Measurements from ENCODE around the gene SYCE1L. TPM values are rescaled to one million over a fixed set of nuclear protein-coding genes. Genes with fewer than 3 reads are reported as not detected.
"Not testable (repeated sequence)": the region's sequence is repeated elsewhere in the genome, so short reads cannot be mapped to it uniquely, and the experiment has no call there.

The SYCE1L gene
- total RNA-seq, result 13.2 TPM
- 1 to 10 TPM; 4.0 to 9.1 (median 6.7) TPM for polyA plus RNA-seq (ENCODE audit: insufficient read depth in 1 of 8, insufficient read length in 8 of 8, low replicate concordance in 1 of 8)
- long read RNA-seq, donor 1, result 0 reads
- long read RNA-seq, donor 2, partial matches to known transcripts, result 0 of 1 reads
- long read RNA-seq, donor 2, other reads (novel, unspliced or antisense), result 0 of 1 reads
- long read RNA-seq, donor 3, result 0 reads
- long read RNA-seq, donor 4, partial matches to known transcripts, result 5 of 6 reads
- long read RNA-seq, donor 4, other reads (novel, unspliced or antisense), result 0 of 6 reads
- long read RNA-seq, donor 5, partial matches to known transcripts, result 24 of 27 reads
- long read RNA-seq, donor 5, other reads (novel, unspliced or antisense), result 0 of 27 reads
- long read RNA-seq, donor 6, partial matches to known transcripts, result 16 of 16 reads
- long read RNA-seq, donor 6, other reads (novel, unspliced or antisense), result 0 of 16 reads
- long read RNA-seq, donor 7, partial matches to known transcripts, result 7 of 8 reads
- long read RNA-seq, donor 7, other reads (novel, unspliced or antisense), result 0 of 8 reads
- long read RNA-seq, donor 8, partial matches to known transcripts, result 11 of 12 reads
- long read RNA-seq, donor 8, other reads (novel, unspliced or antisense), result 0 of 12 reads
- long read RNA-seq, donor 9, partial matches to known transcripts, result 5 of 7 reads
- long read RNA-seq, donor 9, other reads (novel, unspliced or antisense), result 0 of 7 reads
- long read RNA-seq, donor 10, partial matches to known transcripts, result 18 of 21 reads
- long read RNA-seq, donor 10, other reads (novel, unspliced or antisense), result 0 of 21 reads
- long read RNA-seq, donor 11, partial matches to known transcripts, result 0 of 1 reads
- long read RNA-seq, donor 11, other reads (novel, unspliced or antisense), result 0 of 1 reads

GRCh38 chr16:77199211-77199610 is at the start of gene SYCE1L:
SYCE1L (plus strand) TSS chr16:77199408; CDS start chr16:77199452, 44 bp downstream.
- Histone ChIP-seq H3K27me3 (ENCODE audit: control insufficient read depth, insufficient read depth, low read length) (no peaks in the 10 kb centered on the region), H3K27ac (ENCODE audit: low read length) (no peak within 1 kb of the TSS), H3K4me3 (ENCODE audit: low read length) (no peak within 1 kb of the TSS), H3K9me3 (replicated peaks; ENCODE audit: control insufficient read depth, low read depth, low read length) (no peaks in the 10 kb centered on the region), H3K4me1 (ENCODE audit: control insufficient read depth, insufficient read depth, low read length) (no peaks in the 10 kb centered on the region), H3K36me3 (ENCODE audit: control insufficient read depth, insufficient read depth, low read length) (peaks cover 39% of the 10 kb centered on the region)
- no peak for DNase-seq
- WGBS (ENCODE audit: insufficient coverage), result 99% methylated on average over 9 of the region's 18 CpGs

GRCh38 chr16:77157346-77158058 is 41.7 kb upstream of the SYCE1L start:
- peak overlapping the region; percentile 49 for H3K27ac ChIP-seq (ENCODE audit: low read length)

GRCh38 chr16:77158293-77158692 is 40.9 kb upstream of the SYCE1L start:
- Histone ChIP-seq H3K4me1 (ENCODE audit: control insufficient read depth, insufficient read depth, low read length) (no peaks in the 10 kb centered on the region), H3K4me3 (ENCODE audit: low read length) (no peak overlapping the region), H3K9me3 (replicated peaks; ENCODE audit: control insufficient read depth, low read depth, low read length) (no peaks in the 10 kb centered on the region), H3K27ac (ENCODE audit: low read length) (peak overlapping the region; percentile 45), H3K27me3 (ENCODE audit: control insufficient read depth, insufficient read depth, low read length) (no peaks in the 10 kb centered on the region), H3K36me3 (ENCODE audit: control insufficient read depth, insufficient read depth, low read length) (no peaks in the 10 kb centered on the region)
- 62% methylated on average over 5 of the region's 6 CpGs for WGBS (ENCODE audit: insufficient coverage)
- peak; percentile 43 for DNase-seq

More at GRCh38 chr16:77157346-77158058, 41.7 kb upstream of the SYCE1L start:
- Histone ChIP-seq H3K36me3 (ENCODE audit: control insufficient read depth, insufficient read depth, low read length) (no peaks in the 10 kb centered on the region), H3K9me3 (replicated peaks; ENCODE audit: control insufficient read depth, low read depth, low read length) (no peaks in the 10 kb centered on the region), H3K27me3 (ENCODE audit: control insufficient read depth, insufficient read depth, low read length) (no peaks in the 10 kb centered on the region), H3K4me1 (ENCODE audit: control insufficient read depth, insufficient read depth, low read length) (no peaks in the 10 kb centered on the region), H3K4me3 (ENCODE audit: low read length) (no peak overlapping the region)
- DNase-seq, result peak; percentile 94
- 20% methylated on average over 1 of the region's 3 CpGs for WGBS (ENCODE audit: insufficient coverage)

GRCh38 chr16:77165006-77165405 is 34.2 kb upstream of the SYCE1L start:
- H3K4me3 ChIP-seq (ENCODE audit: low read length), result no peak overlapping the region
- no peaks in the 10 kb centered on the region for H3K27me3 ChIP-seq (ENCODE audit: control insufficient read depth, insufficient read depth, low read length)
- no peaks in the 10 kb centered on the region for H3K9me3 ChIP-seq (replicated peaks; ENCODE audit: control insufficient read depth, low read depth, low read length)
- peak overlapping the region; percentile 55 for H3K27ac ChIP-seq (ENCODE audit: low read length)
- DNase-seq, result peak; percentile 86
- H3K4me1 ChIP-seq (ENCODE audit: control insufficient read depth, insufficient read depth, low read length), result no peaks in the 10 kb centered on the region
- no CpG with 5 or more reads among the region's 2 CpGs for WGBS (ENCODE audit: insufficient coverage)
- H3K36me3 ChIP-seq (ENCODE audit: control insufficient read depth, insufficient read depth, low read length), result no peaks in the 10 kb centered on the region

GRCh38 chr16:77165536-77166236 is 33.5 kb upstream of the SYCE1L start:
- peak; percentile 96 for DNase-seq
- H3K36me3 ChIP-seq (ENCODE audit: control insufficient read depth, insufficient read depth, low read length), result not testable (repeated sequence)
- peak overlapping the region; percentile 55 for H3K27ac ChIP-seq (ENCODE audit: low read length)

GRCh38 chr16:77166726-77167125 is 32.5 kb upstream of the SYCE1L start:
- Histone ChIP-seq H3K4me1 (ENCODE audit: control insufficient read depth, insufficient read depth, low read length) (peaks cover 3% of the 10 kb centered on the region), H3K36me3 (ENCODE audit: control insufficient read depth, insufficient read depth, low read length) (no peaks in the 10 kb centered on the region), H3K4me3 (ENCODE audit: low read length) (no peak overlapping the region), H3K27me3 (ENCODE audit: control insufficient read depth, insufficient read depth, low read length) (no peaks in the 10 kb centered on the region), H3K9me3 (replicated peaks; ENCODE audit: control insufficient read depth, low read depth, low read length) (no peaks in the 10 kb centered on the region), H3K27ac (ENCODE audit: low read length) (no peak overlapping the region)
- no CpG with 5 or more reads among the region's 2 CpGs for WGBS (ENCODE audit: insufficient coverage)
- DNase-seq, result peak; percentile 65

More at GRCh38 chr16:77165536-77166236, 33.5 kb upstream of the SYCE1L start:
- H3K9me3 ChIP-seq (replicated peaks; ENCODE audit: control insufficient read depth, low read depth, low read length); H3K27me3 ChIP-seq (ENCODE audit: control insufficient read depth, insufficient read depth, low read length); H3K4me3 ChIP-seq (ENCODE audit: low read length); H3K4me1 ChIP-seq (ENCODE audit: control insufficient read depth, insufficient read depth, low read length): not testable (repeated sequence)
- WGBS (ENCODE audit: insufficient coverage), result 25% methylated on average over 2 of the region's 9 CpGs

GRCh38 chr16:77168901-77169300 is 30.3 kb upstream of the SYCE1L start:
- no peaks in the 10 kb centered on the region for H3K36me3 ChIP-seq (ENCODE audit: control insufficient read depth, insufficient read depth, low read length)
- H3K4me3 ChIP-seq (ENCODE audit: low read length), result no peak overlapping the region
- 73% methylated on average over 1 of the region's 4 CpGs for WGBS (ENCODE audit: insufficient coverage)
- H3K27me3 ChIP-seq (ENCODE audit: control insufficient read depth, insufficient read depth, low read length), result no peaks in the 10 kb centered on the region
- peaks cover 3% of the 10 kb centered on the region for H3K4me1 ChIP-seq (ENCODE audit: control insufficient read depth, insufficient read depth, low read length)
- DNase-seq, result peak; percentile 67
- no peaks in the 10 kb centered on the region for H3K9me3 ChIP-seq (replicated peaks; ENCODE audit: control insufficient read depth, low read depth, low read length)
- no peak overlapping the region for H3K27ac ChIP-seq (ENCODE audit: low read length)

GRCh38 chr16:77169650-77170236 is 29.5 kb upstream of the SYCE1L start:
- no peaks in the 10 kb centered on the region for H3K9me3 ChIP-seq (replicated peaks; ENCODE audit: control insufficient read depth, low read depth, low read length)
- peak; percentile 64 for DNase-seq
- WGBS (ENCODE audit: insufficient coverage), result no CpG with 5 or more reads among the region's 6 CpGs

GRCh38 chr16:77170805-77171204 is 28.4 kb upstream of the SYCE1L start:
- WGBS (ENCODE audit: insufficient coverage), result no CpG with 5 or more reads among the region's 4 CpGs

More at GRCh38 chr16:77169650-77170236, 29.5 kb upstream of the SYCE1L start:
- Histone ChIP-seq H3K4me3 (ENCODE audit: low read length) (no peak overlapping the region), H3K36me3 (ENCODE audit: control insufficient read depth, insufficient read depth, low read length) (no peaks in the 10 kb centered on the region), H3K27me3 (ENCODE audit: control insufficient read depth, insufficient read depth, low read length) (no peaks in the 10 kb centered on the region), H3K27ac (ENCODE audit: low read length) (no peak overlapping the region), H3K4me1 (ENCODE audit: control insufficient read depth, insufficient read depth, low read length) (peaks cover 3% of the 10 kb centered on the region)

More at GRCh38 chr16:77170805-77171204, 28.4 kb upstream of the SYCE1L start:
- no peaks in the 10 kb centered on the region for H3K36me3 ChIP-seq (ENCODE audit: control insufficient read depth, insufficient read depth, low read length)
- H3K4me3 ChIP-seq (ENCODE audit: low read length), result no peak overlapping the region
- DNase-seq, result no peak
- H3K4me1 ChIP-seq (ENCODE audit: control insufficient read depth, insufficient read depth, low read length), result peaks cover 3% of the 10 kb centered on the region
- H3K27me3 ChIP-seq (ENCODE audit: control insufficient read depth, insufficient read depth, low read length), result no peaks in the 10 kb centered on the region
- H3K27ac ChIP-seq (ENCODE audit: low read length), result no peak overlapping the region
- no peaks in the 10 kb centered on the region for H3K9me3 ChIP-seq (replicated peaks; ENCODE audit: control insufficient read depth, low read depth, low read length)

Measured in muscle of leg (tissue), 16 donors.